ENCODE results near the gene REPIN1. TPM values are rescaled to one million over a fixed set of nuclear protein-coding genes. Genes with fewer than 3 reads are reported as not detected.

The REPIN1 gene
- polyA plus RNA-seq, 1 donor = 90.2 TPM

Other genes with a start within 250 kb of the REPIN1 start
- gene LRRC61, start 45.5 kb upstream of the REPIN1 start, polyA plus RNA-seq (ENCODE audit: insufficient read length) = 11.3 TPM
- 1.3 TPM for gene ACTR3C, start 45.3 kb upstream of the REPIN1 start, polyA plus RNA-seq (ENCODE audit: insufficient read length)
- 60.4 TPM for gene RARRES2, start 27.2 kb upstream of the REPIN1 start, polyA plus RNA-seq (ENCODE audit: insufficient read length)
- 9.3 TPM for gene ZNF775, start 10.5 kb downstream of the REPIN1 start, polyA plus RNA-seq (ENCODE audit: insufficient read length)
- 7.3 TPM for gene GIMAP8, start 81.8 kb downstream of the REPIN1 start, polyA plus RNA-seq (ENCODE audit: insufficient read length)
- gene GIMAP7, start 146.1 kb downstream of the REPIN1 start, polyA plus RNA-seq (ENCODE audit: insufficient read length) = 9.0 TPM
- gene GIMAP4, start 198.6 kb downstream of the REPIN1 start, polyA plus RNA-seq (ENCODE audit: insufficient read length) = 18.7 TPM

All from hindlimb muscle (tissue), 1 donor.